CD4-positive, alpha-beta T cell (primary cell): ENCODE measurements around the gene FRY. TPM values are rescaled to one million over a fixed set of nuclear protein-coding genes. Genes with fewer than 3 reads are reported as not detected.

ENCODE experiments used
- ATAC-seq: fragments of 200-7000 bp; cut with Tn5 transposase; one replicate; pipeline ENCODE4 v1.10.0; 2022; ENCODE audit warnings: mild to moderate bottlenecking; ENCODE audit not compliant: poor library complexity
- CTCF ChIA-PET: fragments of 350-600 bp; sonication (Branson Sonifier 250); formaldehyde crosslinking; loops from one replicate; lab custom pipeline; 2021; ENCODE audit warnings: antibody characterized with exemption, inconsistent platforms; lab: Charles Lee
- POLR2A ChIA-PET: fragments of 350-600 bp; sonication (Branson Sonifier 250); formaldehyde crosslinking; loops from one replicate; lab custom pipeline; 2021; ENCODE audit warnings: antibody characterized with exemption, inconsistent platforms; lab: Charles Lee
- DNase-seq, 14 experiments: peaks; one replicate each; pipeline ENCODE4 v3.0.0-alpha.2; 2013 to 2020; ENCODE audit warnings: mixed read lengths in 2 of 14
- H3K27ac ChIP-seq, 2 donors: one replicate each; pipeline versions ENCODE4 v1.5.1 to v1.7.0; 2013; ENCODE audit warnings: low read length in 2 of 2, low read depth in 1 of 2, mild to moderate bottlenecking in 1 of 2
- H3K27me3 ChIP-seq, 2 experiments: 1 replicate in 1 of 2; 2 replicates in 1 of 2; pipeline versions ENCODE4 v1.6.1 to v1.7.0; 2013; ENCODE audit warnings: low read length in 2 of 2, control low read depth in 1 of 2, mild to moderate bottlenecking in 1 of 2, moderate library complexity in 1 of 2; ENCODE audit not compliant: insufficient read depth in 2 of 2, control insufficient read depth in 1 of 2
- H3K36me3 ChIP-seq: one replicate; pipeline ENCODE4 v1.6.1; 2013; ENCODE audit warnings: low read length, control low read depth; ENCODE audit not compliant: insufficient read depth
- H3K4me1 ChIP-seq: one replicate; pipeline ENCODE4 v1.6.1; 2013; ENCODE audit warnings: low read length, control low read depth; ENCODE audit not compliant: insufficient read depth
- H3K4me3 ChIP-seq: one replicate; pipeline ENCODE4 v1.5.1; 2013; ENCODE audit warnings: mild to moderate bottlenecking, low read length, moderate library complexity
- H3K9me3 ChIP-seq, 2 experiments: 1 replicate in 1 of 2; 2 replicates in 1 of 2; pipeline versions ENCODE4 v1.6.1 to v1.7.0; 2013; ENCODE audit warnings: low read length in 2 of 2, mild to moderate bottlenecking in 2 of 2, control low read depth in 1 of 2, moderate library complexity in 1 of 2; ENCODE audit not compliant: control insufficient read depth in 1 of 2, insufficient read depth in 1 of 2
- H3K27ac Mint-ChIP-seq: one replicate; pipeline ENCODE4 v1.8.0; 2020; ENCODE audit warnings: mixed read lengths
- H3K27me3 Mint-ChIP-seq: one replicate; pipeline ENCODE4 v1.8.0; 2021; ENCODE audit warnings: mixed read lengths
- H3K36me3 Mint-ChIP-seq: one replicate; pipeline ENCODE4 v1.8.0; 2021; ENCODE audit warnings: low read depth, mixed read lengths
- H3K4me1 Mint-ChIP-seq: one replicate; pipeline ENCODE4 v1.8.0; 2021; ENCODE audit warnings: low read depth, mixed read lengths
- H3K4me3 Mint-ChIP-seq: one replicate; pipeline ENCODE4 v1.8.0; 2020; ENCODE audit warnings: mild to moderate bottlenecking, mixed read lengths
- H3K9me3 Mint-ChIP-seq: one replicate; pipeline ENCODE4 v1.8.0; 2020; ENCODE audit warnings: mixed read lengths
- CTCF ChIP-seq: fragments of 200-600 bp; IDR thresholded peaks from one replicate; pipeline ENCODE4 v1.8.0; 2022; ENCODE audit warnings: antibody characterized with exemption, mild to moderate bottlenecking
- intact Hi-C, 2 experiments: fragments of 100-400 bp; cut with DNase I in 1 of 2; cut with micrococcal nuclease in 1 of 2; formaldehyde crosslinking; loops; one replicate each; pipeline versions ENCODE4 v1.15.1 to v1.9.0; 2023 to 2025; cut with DNase I, micrococcal nuclease
- total RNA-seq, 174 experiments: library from RNA in 2 of 174; stranded (reverse) in 2 of 174; gene quantifications; one replicate each; pipeline ENCODE4 v1.2.3 and lab custom pipeline; 2021 to 2026

Gene FRY
- total RNA-seq, 2 experiments from 2014 or later = 13.7 to 18.4 TPM

DNA sequence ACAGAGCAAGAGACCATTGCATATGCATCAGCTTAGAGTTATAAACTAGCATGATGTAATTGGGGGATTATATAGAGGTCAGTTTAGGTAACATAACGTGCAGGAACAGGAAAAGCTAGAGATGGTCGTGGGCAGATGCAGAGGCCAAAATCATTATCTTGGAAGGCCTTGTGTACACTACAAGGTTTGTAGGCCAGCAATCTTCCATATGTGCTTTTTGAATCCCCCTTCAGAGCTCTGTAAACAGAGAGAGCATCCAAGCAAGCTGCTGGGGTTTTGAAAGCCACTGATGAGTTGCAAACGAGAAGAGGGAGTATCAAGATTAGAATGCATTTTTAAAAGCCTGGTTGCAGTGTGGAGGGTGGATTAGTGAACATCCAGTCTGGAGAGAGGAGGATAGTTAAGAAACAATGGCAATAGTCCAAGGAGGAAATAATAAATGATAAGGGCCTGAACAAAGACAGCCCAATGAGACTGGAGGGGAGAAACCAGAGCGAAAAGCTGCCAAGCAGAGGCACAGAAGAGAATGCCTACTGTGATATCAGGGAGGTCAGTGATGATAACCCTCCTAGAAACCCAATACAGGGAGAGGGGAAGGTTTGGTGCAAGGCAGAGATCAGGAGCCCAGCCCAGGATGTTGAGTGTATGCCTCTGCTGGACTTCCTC, 174.0 kb downstream of the FRY start:
- ChIA-PET CTCF (interaction anchor here (0.7 kb wide), 2 partner anchors 137 to 241 kb away, joined by 4 to 5 read pairs; no protein-coding TSS in a partner anchor), POLR2A (no interaction called here)
- Histone ChIP-seq H3K27ac (no peak overlapping the region), H3K36me3 (peaks cover 18% of the 10 kb centered on the region), H3K27me3 (no peaks in the 10 kb centered on the region), H3K4me3 (no peak overlapping the region), H3K9me3 (no peaks in the 10 kb centered on the region), H3K4me1 (no peaks in the 10 kb centered on the region)
- H3K4me1 Mint-ChIP-seq = no peaks in the 10 kb centered on the region
- intact Hi-C loops = no loop called here
- no peak for DNase-seq
- ATAC-seq = no peak
- H3K27ac Mint-ChIP-seq = no peak overlapping the region
- H3K36me3 Mint-ChIP-seq = peaks cover 28% of the 10 kb centered on the region
- H3K4me3 Mint-ChIP-seq = no peak overlapping the region
- no peaks in the 10 kb centered on the region for H3K27me3 Mint-ChIP-seq
- H3K9me3 Mint-ChIP-seq = no peaks in the 10 kb centered on the region
- TF ChIP-seq CTCF = no peak

DNA sequence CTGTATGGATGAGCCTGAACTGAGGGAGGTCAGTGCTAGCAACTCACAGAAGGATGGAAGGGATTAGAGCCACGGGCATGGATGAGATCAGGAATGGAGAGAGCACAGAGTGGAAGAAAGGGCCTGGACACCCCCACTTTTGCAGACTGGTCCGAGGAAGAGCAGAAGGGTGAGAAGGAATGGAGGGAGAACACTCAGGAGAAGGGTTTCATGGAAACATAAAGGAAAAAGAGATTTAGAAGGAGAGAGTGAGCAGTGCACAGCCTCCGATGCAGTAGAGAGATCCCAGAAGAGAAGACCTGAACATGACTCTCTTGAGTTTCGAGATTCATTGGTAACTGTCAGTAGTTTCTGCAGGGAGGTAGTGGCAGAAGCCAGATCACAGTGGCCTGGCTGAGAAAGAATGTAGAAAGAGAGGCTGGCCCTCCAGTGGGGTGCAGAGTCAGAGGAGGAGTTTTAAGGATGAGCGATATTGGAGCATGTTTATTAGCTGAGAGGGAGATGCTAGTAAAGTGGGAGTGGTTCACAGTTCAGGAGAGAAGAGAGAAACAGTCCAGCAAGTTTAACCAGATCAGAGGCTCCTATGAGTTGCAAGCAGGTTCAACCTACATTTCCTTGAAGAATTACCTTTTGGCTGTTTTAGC, 174.6 kb downstream of the FRY start:
- H3K4me3 Mint-ChIP-seq = no peak overlapping the region
- CTCF ChIA-PET = interaction anchor here (0.5 kb wide), 1 partner anchor 22 kb away, joined by 3 read pairs; no protein-coding TSS in a partner anchor

DNA sequence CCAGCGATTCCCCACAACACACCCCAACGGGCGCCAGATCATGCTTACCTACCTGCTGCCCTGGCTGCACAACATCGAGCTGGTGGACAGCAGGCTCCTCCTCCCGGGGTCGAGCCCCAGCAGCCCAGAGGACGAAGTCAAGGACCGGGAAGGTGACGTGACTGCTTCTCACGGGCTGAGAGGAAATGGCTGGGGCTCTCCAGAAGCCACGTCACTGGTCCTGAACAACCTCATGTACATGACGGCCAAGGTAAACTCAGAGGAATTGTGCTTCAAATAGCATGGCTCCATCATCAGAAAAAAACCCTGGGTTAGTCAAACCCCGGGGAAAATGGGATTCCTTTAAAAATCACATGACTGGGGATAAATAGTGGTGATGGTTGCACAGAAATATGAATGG, 177.3 kb downstream of the FRY start:
- intact Hi-C loops = no loop called here
- peaks cover 56% of the 10 kb centered on the region for H3K36me3 Mint-ChIP-seq
- peaks cover 19% of the 10 kb centered on the region for H3K36me3 ChIP-seq

More for the DNA sequence above, 174.6 kb downstream of the FRY start:
- POLR2A ChIA-PET = no interaction called here
- H3K9me3 Mint-ChIP-seq = no peaks in the 10 kb centered on the region
- H3K36me3 Mint-ChIP-seq = peaks cover 33% of the 10 kb centered on the region
- no peaks in the 10 kb centered on the region for H3K4me1 ChIP-seq
- no peaks in the 10 kb centered on the region for H3K27me3 Mint-ChIP-seq
- TF ChIP-seq CTCF = no peak
- no peaks in the 10 kb centered on the region for H3K9me3 ChIP-seq
- peaks cover 18% of the 10 kb centered on the region for H3K36me3 ChIP-seq
- ATAC-seq (no peak), DNase-seq (no peak)
- no peaks in the 10 kb centered on the region for H3K4me1 Mint-ChIP-seq
- H3K27me3 ChIP-seq = no peaks in the 10 kb centered on the region
- no peak overlapping the region for H3K27ac Mint-ChIP-seq
- intact Hi-C loops = no loop called here
- no peak overlapping the region for H3K27ac ChIP-seq
- H3K4me3 ChIP-seq = no peak overlapping the region

More for the DNA sequence above, 177.3 kb downstream of the FRY start:
- no peak for TF ChIP-seq CTCF
- Histone ChIP-seq H3K4me1 (no peaks in the 10 kb centered on the region), H3K27me3 (no peaks in the 10 kb centered on the region), H3K27ac (no peak overlapping the region), H3K9me3 (no peaks in the 10 kb centered on the region), H3K4me3 (no peak overlapping the region)
- H3K27ac Mint-ChIP-seq = no peak overlapping the region
- ChIA-PET CTCF (no interaction called here), POLR2A (no interaction called here)
- H3K9me3 Mint-ChIP-seq = no peaks in the 10 kb centered on the region
- no peak overlapping the region for H3K4me3 Mint-ChIP-seq
- ATAC-seq (no peak), DNase-seq (no peak)
- no peaks in the 10 kb centered on the region for H3K4me1 Mint-ChIP-seq
- H3K27me3 Mint-ChIP-seq = no peaks in the 10 kb centered on the region
